T-helper 1 cell (primary cell): ENCODE measurements around the gene CHPF2.
A peak's percentile ranks its signal among the peaks of the same experiment; 100 is the strongest.

Source experiments
- DNase-seq, 5 donors: peaks; one replicate each; pipeline ENCODE4 v3.0.0-alpha.2; 2012 to 2020

CHPF2 gene

GRCh38 chr7:151235091-151235787 lies 3.0 kb downstream of the CHPF2 start:
- DNase-seq = no peak

GRCh38 chr7:151236406-151236805 lies 4.1 kb downstream of the CHPF2 start:
- no peak for DNase-seq

- no peak for DNase-seq
Observed at GRCh38 chr7:151237244-151238189, 5.2 kb downstream of the CHPF2 start.

DNA sequence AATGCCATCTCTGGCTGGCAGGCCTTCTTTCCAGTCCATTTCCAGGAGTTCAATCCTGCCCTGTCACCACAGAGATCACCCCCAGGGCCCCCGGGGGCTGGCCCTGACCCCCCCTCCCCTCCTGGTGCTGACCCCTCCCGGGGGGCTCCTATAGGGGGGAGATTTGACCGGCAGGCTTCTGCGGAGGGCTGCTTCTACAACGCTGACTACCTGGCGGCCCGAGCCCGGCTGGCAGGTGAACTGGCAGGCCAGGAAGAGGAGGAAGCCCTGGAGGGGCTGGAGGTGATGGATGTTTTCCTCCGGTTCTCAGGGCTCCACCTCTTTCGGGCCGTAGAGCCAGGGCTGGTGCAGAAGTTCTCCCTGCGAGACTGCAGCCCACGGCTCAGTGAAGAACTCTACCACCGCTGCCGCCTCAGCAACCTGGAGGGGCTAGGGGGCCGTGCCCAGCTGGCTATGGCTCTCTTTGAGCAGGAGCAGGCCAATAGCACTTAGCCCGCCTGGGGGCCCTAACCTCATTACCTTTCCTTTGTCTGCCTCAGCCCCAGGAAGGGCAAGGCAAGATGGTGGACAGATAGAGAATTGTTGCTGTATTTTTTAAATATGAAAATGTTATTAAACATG lies 6.0 kb downstream of the CHPF2 start:
- DNase-seq = no peak

- DNase-seq = no peak
Observed at GRCh38 chr7:151238924-151239836, 6.9 kb downstream of the CHPF2 start.

DNA sequence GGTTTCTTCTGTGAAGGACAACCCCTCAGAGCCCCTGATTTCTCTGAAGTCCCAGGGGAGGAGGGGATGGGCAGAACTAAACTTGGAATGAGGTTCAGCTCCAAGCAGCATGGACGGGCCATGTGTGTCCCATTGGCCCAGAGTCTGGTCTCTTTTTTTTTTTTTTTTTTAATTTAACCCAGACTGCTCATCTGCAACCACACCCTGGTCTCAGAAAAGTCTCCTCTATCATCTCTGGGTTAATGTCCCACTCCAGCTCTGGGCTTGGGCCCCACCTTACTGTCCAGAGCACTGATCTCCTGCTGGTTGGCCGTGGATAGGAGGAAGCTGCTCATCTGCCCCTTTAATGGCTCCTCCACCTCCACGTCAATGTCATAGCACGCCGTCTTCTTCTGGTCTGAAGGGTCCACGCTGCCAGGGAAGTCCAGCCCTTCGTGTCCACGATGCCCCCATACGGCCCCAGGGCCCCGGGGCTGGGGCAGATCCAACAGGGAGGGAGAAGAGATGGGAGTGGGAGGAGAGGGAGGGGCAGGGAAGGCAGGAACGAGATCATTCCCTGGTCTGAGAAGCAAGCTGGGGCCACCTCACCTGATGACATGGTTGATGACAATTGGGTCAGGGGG lies 7.7 kb downstream of the CHPF2 start:
- no peak for DNase-seq

GRCh38 chr7:151240536-151240935 lies 8.3 kb downstream of the CHPF2 start:
- no peak for DNase-seq

GRCh38 chr7:151240942-151241754 lies 8.9 kb downstream of the CHPF2 start:
- no peak for DNase-seq

- DNase-seq = no peak
Observed at GRCh38 chr7:151241755-151242096, 9.4 kb downstream of the CHPF2 start.

DNA sequence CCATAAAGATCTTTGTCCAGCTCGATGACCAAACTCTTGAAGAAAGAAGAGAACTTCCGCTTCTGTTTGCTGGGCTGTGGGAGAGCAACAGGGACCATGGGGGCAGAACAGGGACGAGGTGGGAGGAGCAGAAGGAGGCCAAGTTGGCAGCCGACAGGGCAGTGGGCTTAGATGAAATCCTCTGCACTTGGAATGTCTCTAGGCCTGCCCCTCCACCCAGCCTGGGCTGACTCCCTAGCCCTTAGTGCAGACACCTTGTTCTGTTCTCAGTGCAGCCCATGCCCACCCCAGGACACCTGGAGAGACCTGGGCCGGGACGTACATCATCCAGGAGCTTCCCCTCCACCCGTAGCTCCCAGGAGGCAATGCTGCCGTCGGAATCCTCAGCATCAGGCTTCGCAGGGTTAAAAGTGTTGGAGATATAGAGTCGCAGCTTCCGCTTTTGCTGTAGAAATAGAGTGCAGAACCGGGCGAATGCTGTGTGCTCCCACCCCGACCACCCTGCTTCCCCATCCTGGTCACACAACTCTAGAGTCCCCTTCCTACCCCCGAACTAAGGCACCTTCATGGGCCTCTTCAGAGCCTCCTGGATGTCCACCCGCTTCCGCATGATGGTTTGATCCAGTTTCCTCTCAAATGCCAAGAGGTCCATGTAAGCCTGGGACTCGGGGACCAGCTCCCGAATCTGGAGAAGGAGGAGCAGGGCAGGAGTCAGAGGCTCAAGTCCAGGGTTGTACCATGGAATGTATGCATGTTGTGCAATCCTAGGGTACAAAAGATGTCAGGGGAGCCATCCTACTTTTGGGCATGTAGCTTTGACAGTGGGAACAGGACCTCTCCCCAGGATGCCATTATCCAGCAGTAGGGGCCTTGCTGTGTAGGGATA lies 10.1 kb downstream of the CHPF2 start:
- no peak for DNase-seq

GRCh38 chr7:151243045-151243349 lies 10.7 kb downstream of the CHPF2 start:
- DNase-seq = no peak

- peak in 3 of 5 donors; percentile 25 to 45 (median 30) for DNase-seq
Observed at GRCh38 chr7:151243408-151244195, 11.3 kb downstream of the CHPF2 start.

GRCh38 chr7:151244196-151244840 lies 12.0 kb downstream of the CHPF2 start:
- peak in 2 of 5 donors; percentile 50 to 60 for DNase-seq

GRCh38 chr7:151244841-151245346 lies 12.6 kb downstream of the CHPF2 start:
- DNase-seq = no peak

GRCh38 chr7:151245360-151246101 lies 13.2 kb downstream of the CHPF2 start:
- peak; percentile 50 to 71 (median 54) for DNase-seq

DNA sequence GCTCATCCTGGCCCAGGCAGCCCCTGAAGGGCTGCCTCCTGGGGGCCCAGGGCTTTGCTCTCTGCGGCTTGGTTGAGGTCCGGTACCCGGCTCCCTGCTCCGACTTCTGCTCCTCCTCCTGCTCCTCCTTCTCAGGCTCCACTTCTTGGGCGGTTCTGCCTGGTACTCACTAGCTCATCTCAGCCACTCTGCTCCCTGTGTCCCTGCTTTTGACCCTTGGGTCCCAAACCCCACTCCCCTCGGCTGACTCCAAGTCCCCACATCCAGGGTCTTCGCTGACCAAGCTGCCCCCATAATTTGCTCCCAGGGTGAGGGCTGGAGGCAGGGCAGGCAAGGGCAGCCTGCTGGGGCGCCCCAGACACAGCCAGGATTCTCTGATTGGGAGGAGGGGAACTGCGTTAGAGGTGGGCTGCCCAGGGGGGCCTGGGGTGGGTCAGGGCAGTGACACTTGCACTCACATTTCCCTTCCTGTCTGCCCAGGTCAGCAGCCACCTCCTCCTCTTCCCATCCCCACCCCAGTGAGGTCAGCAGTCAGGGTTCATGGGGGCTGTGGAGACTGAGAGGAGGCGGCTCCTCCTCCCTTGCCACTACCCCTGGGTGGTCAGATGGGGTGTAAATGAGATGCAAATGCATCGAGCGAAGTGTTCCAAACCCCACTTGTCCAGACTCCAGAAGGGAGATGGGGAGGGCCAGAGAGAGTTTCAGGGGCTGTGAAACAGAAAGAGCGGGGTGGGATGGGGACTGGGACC lies 14.0 kb downstream of the CHPF2 start:
- DNase-seq = no peak
